ENCODE measurements around the gene SERINC2.
"Not testable (repeated sequence)": the region's sequence is repeated elsewhere in the genome, so short reads cannot be mapped to it uniquely, and the experiment has no call there.

Gene SERINC2

GRCh38 chr1:31373897-31374486 lies 39.0 kb upstream of the SERINC2 start:
- Histone ChIP-seq H3K27me3 (ENCODE audit: insufficient read depth, low read length) (no peaks in the 10 kb centered on the region), H3K9ac (ENCODE audit: low read depth, low read length) (peak overlapping the region; percentile 54; the same call in 1 of the 2 replicates), H3K36me3 (ENCODE audit: insufficient read depth, low read length) (no peaks in the 10 kb centered on the region), H3K27ac (ENCODE audit: low read depth, low read length) (peak overlapping the region; percentile 69; the same call in 1 of the 2 replicates), H3K9me3 (ENCODE audit: insufficient read depth, low read depth, low read length) (no peaks in the 10 kb centered on the region), H3K4me3 (ENCODE audit: low read length) (peak overlapping the region; percentile 41), H3K4me1 (ENCODE audit: insufficient read depth, low read length) (peaks cover 12% of the 10 kb centered on the region)
- 39% methylated on average over 11 of the region's 11 CpGs for WGBS

- no peak overlapping the region for H3K9ac ChIP-seq (ENCODE audit: low read depth, low read length)
- H3K4me3 ChIP-seq (ENCODE audit: low read length) = no peak overlapping the region
- 93% methylated on average over 7 of the region's 7 CpGs for WGBS
- H3K27me3 ChIP-seq (ENCODE audit: insufficient read depth, low read length) = no peaks in the 10 kb centered on the region
- H3K36me3 ChIP-seq (ENCODE audit: insufficient read depth, low read length) = no peaks in the 10 kb centered on the region
- peaks cover 12% of the 10 kb centered on the region for H3K4me1 ChIP-seq (ENCODE audit: insufficient read depth, low read length)
- H3K27ac ChIP-seq (ENCODE audit: low read depth, low read length) = no peak overlapping the region
- no peaks in the 10 kb centered on the region for H3K9me3 ChIP-seq (ENCODE audit: insufficient read depth, low read depth, low read length)
These were observed 38.4 kb upstream of the SERINC2 start for GRCh38 chr1:31374511-31375196.

GRCh38 chr1:31376375-31377134 lies 36.5 kb upstream of the SERINC2 start:
- Histone ChIP-seq H3K27me3 (ENCODE audit: insufficient read depth, low read length) (no peaks in the 10 kb centered on the region), H3K4me1 (ENCODE audit: insufficient read depth, low read length) (peaks cover 12% of the 10 kb centered on the region), H3K36me3 (ENCODE audit: insufficient read depth, low read length) (no peaks in the 10 kb centered on the region), H3K9ac (ENCODE audit: low read depth, low read length) (no peak overlapping the region), H3K27ac (ENCODE audit: low read depth, low read length) (no peak overlapping the region), H3K4me3 (ENCODE audit: low read length) (no peak overlapping the region), H3K9me3 (ENCODE audit: insufficient read depth, low read depth, low read length) (no peaks in the 10 kb centered on the region)
- WGBS = 73% methylated on average over 8 of the region's 8 CpGs

GRCh38 chr1:31377364-31377863 lies 35.6 kb upstream of the SERINC2 start:
- Histone ChIP-seq H3K4me3 (ENCODE audit: low read length) (no peak overlapping the region), H3K9ac (ENCODE audit: low read depth, low read length) (no peak overlapping the region), H3K9me3 (ENCODE audit: insufficient read depth, low read depth, low read length) (no peaks in the 10 kb centered on the region), H3K27me3 (ENCODE audit: insufficient read depth, low read length) (no peaks in the 10 kb centered on the region), H3K36me3 (ENCODE audit: insufficient read depth, low read length) (no peaks in the 10 kb centered on the region), H3K4me1 (ENCODE audit: insufficient read depth, low read length) (peaks cover 12% of the 10 kb centered on the region), H3K27ac (ENCODE audit: low read depth, low read length) (no peak overlapping the region)
- WGBS = 89% methylated on average over 1 of the region's 3 CpGs

- Histone ChIP-seq H3K9me3 (ENCODE audit: insufficient read depth, low read depth, low read length) (no peaks in the 10 kb centered on the region), H3K27me3 (ENCODE audit: insufficient read depth, low read length) (no peaks in the 10 kb centered on the region), H3K36me3 (ENCODE audit: insufficient read depth, low read length) (no peaks in the 10 kb centered on the region), H3K4me1 (ENCODE audit: insufficient read depth, low read length) (peaks cover 12% of the 10 kb centered on the region), H3K9ac (ENCODE audit: low read depth, low read length) (no peak overlapping the region), H3K4me3 (ENCODE audit: low read length) (no peak overlapping the region), H3K27ac (ENCODE audit: low read depth, low read length) (no peak overlapping the region)
These were observed 35.0 kb upstream of the SERINC2 start for GRCh38 chr1:31378001-31378400.

- Histone ChIP-seq H3K4me3 (ENCODE audit: low read length) (no peak overlapping the region), H3K4me1 (ENCODE audit: insufficient read depth, low read length) (peaks cover 6% of the 10 kb centered on the region; the same call in 1 of the 2 replicates), H3K36me3 (ENCODE audit: insufficient read depth, low read length) (no peaks in the 10 kb centered on the region), H3K9me3 (ENCODE audit: insufficient read depth, low read depth, low read length) (no peaks in the 10 kb centered on the region), H3K27me3 (ENCODE audit: insufficient read depth, low read length) (no peaks in the 10 kb centered on the region), H3K9ac (ENCODE audit: low read depth, low read length) (no peak overlapping the region), H3K27ac (ENCODE audit: low read depth, low read length) (no peak overlapping the region)
- 96% methylated on average over 3 of the region's 3 CpGs for WGBS
These were observed 32.8 kb upstream of the SERINC2 start for GRCh38 chr1:31380181-31380580.

GRCh38 chr1:31381394-31382294 lies 31.4 kb upstream of the SERINC2 start:
- H3K27me3 ChIP-seq (ENCODE audit: insufficient read depth, low read length) = no peaks in the 10 kb centered on the region
- H3K9ac ChIP-seq (ENCODE audit: low read depth, low read length) = no peak overlapping the region
- H3K4me3 ChIP-seq (ENCODE audit: low read length) = no peak overlapping the region
- H3K4me1 ChIP-seq (ENCODE audit: insufficient read depth, low read length) = peaks cover under 1% of the 10 kb centered on the region; the same call in 1 of the 2 replicates
- H3K9me3 ChIP-seq (ENCODE audit: insufficient read depth, low read depth, low read length) = no peaks in the 10 kb centered on the region
- H3K36me3 ChIP-seq (ENCODE audit: insufficient read depth, low read length) = no peaks in the 10 kb centered on the region
- WGBS = 89% methylated on average over 6 of the region's 6 CpGs
- no peak overlapping the region for H3K27ac ChIP-seq (ENCODE audit: low read depth, low read length)

- WGBS = 93% methylated on average over 3 of the region's 3 CpGs
These were observed 30.5 kb upstream of the SERINC2 start for GRCh38 chr1:31382379-31382989.

GRCh38 chr1:31383967-31384366 lies 29.0 kb upstream of the SERINC2 start:
- no peaks in the 10 kb centered on the region for H3K36me3 ChIP-seq (ENCODE audit: insufficient read depth, low read length)
- no peaks in the 10 kb centered on the region for H3K9me3 ChIP-seq (ENCODE audit: insufficient read depth, low read depth, low read length)
- no peaks in the 10 kb centered on the region for H3K27me3 ChIP-seq (ENCODE audit: insufficient read depth, low read length)
- H3K9ac ChIP-seq (ENCODE audit: low read depth, low read length) = no peak overlapping the region
- H3K4me3 ChIP-seq (ENCODE audit: low read length) = no peak overlapping the region
- no peak overlapping the region for H3K27ac ChIP-seq (ENCODE audit: low read depth, low read length)
- 91% methylated on average over 1 of the region's 1 CpG for WGBS
- H3K4me1 ChIP-seq (ENCODE audit: insufficient read depth, low read length) = no peaks in the 10 kb centered on the region

More at GRCh38 chr1:31382379-31382989, 30.5 kb upstream of the SERINC2 start:
- H3K9ac ChIP-seq (ENCODE audit: low read depth, low read length) = no peak overlapping the region
- H3K27ac ChIP-seq (ENCODE audit: low read depth, low read length) = no peak overlapping the region
- no peaks in the 10 kb centered on the region for H3K27me3 ChIP-seq (ENCODE audit: insufficient read depth, low read length)
- no peak overlapping the region for H3K4me3 ChIP-seq (ENCODE audit: low read length)
- H3K36me3 ChIP-seq (ENCODE audit: insufficient read depth, low read length) = no peaks in the 10 kb centered on the region
- H3K4me1 ChIP-seq (ENCODE audit: insufficient read depth, low read length) = no peaks in the 10 kb centered on the region
- no peaks in the 10 kb centered on the region for H3K9me3 ChIP-seq (ENCODE audit: insufficient read depth, low read depth, low read length)

GRCh38 chr1:31386576-31387243 lies 26.3 kb upstream of the SERINC2 start:
- H3K9ac ChIP-seq (ENCODE audit: low read depth, low read length); H3K27me3 ChIP-seq (ENCODE audit: insufficient read depth, low read length); H3K36me3 ChIP-seq (ENCODE audit: insufficient read depth, low read length); H3K4me3 ChIP-seq (ENCODE audit: low read length); H3K4me1 ChIP-seq (ENCODE audit: insufficient read depth, low read length); H3K9me3 ChIP-seq (ENCODE audit: insufficient read depth, low read depth, low read length); H3K27ac ChIP-seq (ENCODE audit: low read depth, low read length): not testable (repeated sequence)
- 85% methylated on average over 8 of the region's 8 CpGs for WGBS
